ENCODE measurements around the gene PLCD1.

DNA sequence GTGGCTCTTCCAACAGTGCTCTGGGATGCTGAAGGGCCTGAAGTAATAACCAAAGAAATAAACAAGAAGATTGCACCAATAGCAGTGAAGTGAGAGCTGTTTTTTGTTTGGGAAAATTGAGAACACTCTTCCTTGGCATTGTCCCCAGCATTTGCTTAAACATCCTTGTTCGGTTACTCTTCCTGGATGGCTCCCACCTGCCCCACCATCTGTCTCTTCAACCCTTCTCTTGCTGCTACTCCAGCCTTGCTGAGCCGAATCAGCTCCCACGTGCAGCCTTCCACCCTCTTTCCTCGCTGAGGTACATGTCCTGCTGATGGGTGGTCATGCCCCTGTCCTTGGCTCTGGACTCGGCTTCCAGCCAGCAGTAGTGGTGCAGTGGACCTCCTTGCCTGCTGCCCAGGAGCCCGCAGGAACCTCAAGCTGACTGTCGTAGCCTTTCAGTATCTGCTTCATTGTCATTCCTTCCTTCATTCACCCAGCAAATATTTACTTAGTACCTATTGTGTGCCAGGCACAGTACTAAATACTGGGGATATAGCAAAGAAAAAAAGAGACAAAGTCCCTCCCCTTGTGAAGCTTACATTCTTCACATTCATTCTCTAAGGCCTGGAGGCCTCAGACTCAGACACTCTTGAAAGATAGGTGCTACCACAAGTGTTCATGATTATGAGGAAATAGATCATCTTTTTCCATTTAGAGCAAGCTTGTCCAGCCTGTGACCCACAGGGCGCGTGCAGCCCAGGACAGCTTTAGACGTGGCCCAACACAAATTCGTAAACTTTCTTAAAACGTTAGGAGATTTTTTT, 56.0 kb downstream of the PLCD1 start:
- TF ChIP-seq, protein P1, sequence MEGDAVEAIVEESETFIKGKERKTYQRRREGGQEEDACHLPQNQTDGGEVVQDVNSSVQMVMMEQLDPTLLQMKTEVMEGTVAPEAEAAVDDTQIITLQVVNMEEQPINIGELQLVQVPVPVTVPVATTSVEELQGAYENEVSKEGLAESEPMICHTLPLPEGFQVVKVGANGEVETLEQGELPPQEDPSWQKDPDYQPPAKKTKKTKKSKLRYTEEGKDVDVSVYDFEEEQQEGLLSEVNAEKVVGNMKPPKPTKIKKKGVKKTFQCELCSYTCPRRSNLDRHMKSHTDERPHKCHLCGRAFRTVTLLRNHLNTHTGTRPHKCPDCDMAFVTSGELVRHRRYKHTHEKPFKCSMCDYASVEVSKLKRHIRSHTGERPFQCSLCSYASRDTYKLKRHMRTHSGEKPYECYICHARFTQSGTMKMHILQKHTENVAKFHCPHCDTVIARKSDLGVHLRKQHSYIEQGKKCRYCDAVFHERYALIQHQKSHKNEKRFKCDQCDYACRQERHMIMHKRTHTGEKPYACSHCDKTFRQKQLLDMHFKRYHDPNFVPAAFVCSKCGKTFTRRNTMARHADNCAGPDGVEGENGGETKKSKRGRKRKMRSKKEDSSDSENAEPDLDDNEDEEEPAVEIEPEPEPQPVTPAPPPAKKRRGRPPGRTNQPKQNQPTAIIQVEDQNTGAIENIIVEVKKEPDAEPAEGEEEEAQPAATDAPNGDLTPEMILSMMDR (CRISPR knock-in tag; IDR thresholded peaks at IDR 0.05), result no peak
- TF ChIP-seq SP2 (CRISPR knock-in tag; IDR thresholded peaks at IDR 0.05) (no peak), ZNF350 (CRISPR knock-in tag; IDR thresholded peaks at IDR 0.05; ENCODE audit: borderline replicate concordance, low read depth) (no peak), ZNF776 (CRISPR knock-in tag; IDR thresholded peaks at IDR 0.05) (no peak), NFE2 (CRISPR knock-in tag; IDR thresholded peaks at IDR 0.05) (no peak), ZC3H4 (CRISPR knock-in tag; IDR thresholded peaks at IDR 0.05; ENCODE audit: borderline replicate concordance) (no peak), ESRRA (CRISPR knock-in tag; IDR thresholded peaks at IDR 0.05; ENCODE audit: low read depth) (no peak)
- TF ChIP-seq, protein P2, sequence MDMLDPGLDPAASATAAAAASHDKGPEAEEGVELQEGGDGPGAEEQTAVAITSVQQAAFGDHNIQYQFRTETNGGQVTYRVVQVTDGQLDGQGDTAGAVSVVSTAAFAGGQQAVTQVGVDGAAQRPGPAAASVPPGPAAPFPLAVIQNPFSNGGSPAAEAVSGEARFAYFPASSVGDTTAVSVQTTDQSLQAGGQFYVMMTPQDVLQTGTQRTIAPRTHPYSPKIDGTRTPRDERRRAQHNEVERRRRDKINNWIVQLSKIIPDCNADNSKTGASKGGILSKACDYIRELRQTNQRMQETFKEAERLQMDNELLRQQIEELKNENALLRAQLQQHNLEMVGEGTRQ (IDR thresholded peaks at IDR 0.05; ENCODE audit: low read depth, low read length), result no peak
- TF ChIP-seq, protein P2 (CRISPR knock-in tag; IDR thresholded peaks at IDR 0.05; ENCODE audit: borderline replicate concordance), result no peak
- TF ChIP-seq, protein P3, sequence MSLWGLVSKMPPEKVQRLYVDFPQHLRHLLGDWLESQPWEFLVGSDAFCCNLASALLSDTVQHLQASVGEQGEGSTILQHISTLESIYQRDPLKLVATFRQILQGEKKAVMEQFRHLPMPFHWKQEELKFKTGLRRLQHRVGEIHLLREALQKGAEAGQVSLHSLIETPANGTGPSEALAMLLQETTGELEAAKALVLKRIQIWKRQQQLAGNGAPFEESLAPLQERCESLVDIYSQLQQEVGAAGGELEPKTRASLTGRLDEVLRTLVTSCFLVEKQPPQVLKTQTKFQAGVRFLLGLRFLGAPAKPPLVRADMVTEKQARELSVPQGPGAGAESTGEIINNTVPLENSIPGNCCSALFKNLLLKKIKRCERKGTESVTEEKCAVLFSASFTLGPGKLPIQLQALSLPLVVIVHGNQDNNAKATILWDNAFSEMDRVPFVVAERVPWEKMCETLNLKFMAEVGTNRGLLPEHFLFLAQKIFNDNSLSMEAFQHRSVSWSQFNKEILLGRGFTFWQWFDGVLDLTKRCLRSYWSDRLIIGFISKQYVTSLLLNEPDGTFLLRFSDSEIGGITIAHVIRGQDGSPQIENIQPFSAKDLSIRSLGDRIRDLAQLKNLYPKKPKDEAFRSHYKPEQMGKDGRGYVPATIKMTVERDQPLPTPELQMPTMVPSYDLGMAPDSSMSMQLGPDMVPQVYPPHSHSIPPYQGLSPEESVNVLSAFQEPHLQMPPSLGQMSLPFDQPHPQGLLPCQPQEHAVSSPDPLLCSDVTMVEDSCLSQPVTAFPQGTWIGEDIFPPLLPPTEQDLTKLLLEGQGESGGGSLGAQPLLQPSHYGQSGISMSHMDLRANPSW (CRISPR knock-in tag; IDR thresholded peaks at IDR 0.05; ENCODE audit: borderline replicate concordance), result no peak
- TF ChIP-seq, protein P4, sequence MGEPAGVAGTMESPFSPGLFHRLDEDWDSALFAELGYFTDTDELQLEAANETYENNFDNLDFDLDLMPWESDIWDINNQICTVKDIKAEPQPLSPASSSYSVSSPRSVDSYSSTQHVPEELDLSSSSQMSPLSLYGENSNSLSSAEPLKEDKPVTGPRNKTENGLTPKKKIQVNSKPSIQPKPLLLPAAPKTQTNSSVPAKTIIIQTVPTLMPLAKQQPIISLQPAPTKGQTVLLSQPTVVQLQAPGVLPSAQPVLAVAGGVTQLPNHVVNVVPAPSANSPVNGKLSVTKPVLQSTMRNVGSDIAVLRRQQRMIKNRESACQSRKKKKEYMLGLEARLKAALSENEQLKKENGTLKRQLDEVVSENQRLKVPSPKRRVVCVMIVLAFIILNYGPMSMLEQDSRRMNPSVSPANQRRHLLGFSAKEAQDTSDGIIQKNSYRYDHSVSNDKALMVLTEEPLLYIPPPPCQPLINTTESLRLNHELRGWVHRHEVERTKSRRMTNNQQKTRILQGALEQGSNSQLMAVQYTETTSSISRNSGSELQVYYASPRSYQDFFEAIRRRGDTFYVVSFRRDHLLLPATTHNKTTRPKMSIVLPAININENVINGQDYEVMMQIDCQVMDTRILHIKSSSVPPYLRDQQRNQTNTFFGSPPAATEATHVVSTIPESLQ (CRISPR knock-in tag; conservative IDR thresholded peaks at IDR 0.05), result no peak
- TF ChIP-seq, protein P5, sequence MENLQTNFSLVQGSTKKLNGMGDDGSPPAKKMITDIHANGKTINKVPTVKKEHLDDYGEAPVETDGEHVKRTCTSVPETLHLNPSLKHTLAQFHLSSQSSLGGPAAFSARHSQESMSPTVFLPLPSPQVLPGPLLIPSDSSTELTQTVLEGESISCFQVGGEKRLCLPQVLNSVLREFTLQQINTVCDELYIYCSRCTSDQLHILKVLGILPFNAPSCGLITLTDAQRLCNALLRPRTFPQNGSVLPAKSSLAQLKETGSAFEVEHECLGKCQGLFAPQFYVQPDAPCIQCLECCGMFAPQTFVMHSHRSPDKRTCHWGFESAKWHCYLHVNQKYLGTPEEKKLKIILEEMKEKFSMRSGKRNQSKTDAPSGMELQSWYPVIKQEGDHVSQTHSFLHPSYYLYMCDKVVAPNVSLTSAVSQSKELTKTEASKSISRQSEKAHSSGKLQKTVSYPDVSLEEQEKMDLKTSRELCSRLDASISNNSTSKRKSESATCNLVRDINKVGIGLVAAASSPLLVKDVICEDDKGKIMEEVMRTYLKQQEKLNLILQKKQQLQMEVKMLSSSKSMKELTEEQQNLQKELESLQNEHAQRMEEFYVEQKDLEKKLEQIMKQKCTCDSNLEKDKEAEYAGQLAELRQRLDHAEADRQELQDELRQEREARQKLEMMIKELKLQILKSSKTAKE (CRISPR knock-in tag; IDR thresholded peaks at IDR 0.05; ENCODE audit: borderline replicate concordance), result no peak
- TF ChIP-seq, protein P6, sequence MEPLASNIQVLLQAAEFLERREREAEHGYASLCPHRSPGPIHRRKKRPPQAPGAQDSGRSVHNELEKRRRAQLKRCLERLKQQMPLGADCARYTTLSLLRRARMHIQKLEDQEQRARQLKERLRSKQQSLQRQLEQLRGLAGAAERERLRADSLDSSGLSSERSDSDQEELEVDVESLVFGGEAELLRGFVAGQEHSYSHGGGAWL (CRISPR knock-in tag; IDR thresholded peaks at IDR 0.05), result no peak

All from HepG2 (cell line).